Stimulated activated CD8-positive, alpha-beta memory T cell treated with anti-CD3 and anti-CD28 coated beads, Interleukin-15, amount 100 ng/mL, for 4 hours (primary cell): Measurements from ENCODE around the gene ULBP2.
"Not testable (repeated sequence)": the region's sequence is repeated elsewhere in the genome, so short reads cannot be mapped to it uniquely, and the experiment has no call there.

Experiments
- DNase-seq, 2 donors: peaks; one replicate each; pipeline ENCODE4 v3.0.0-alpha.2; 2020; ENCODE audit warnings: low read depth in 2 of 2

ULBP2 gene

DNA sequence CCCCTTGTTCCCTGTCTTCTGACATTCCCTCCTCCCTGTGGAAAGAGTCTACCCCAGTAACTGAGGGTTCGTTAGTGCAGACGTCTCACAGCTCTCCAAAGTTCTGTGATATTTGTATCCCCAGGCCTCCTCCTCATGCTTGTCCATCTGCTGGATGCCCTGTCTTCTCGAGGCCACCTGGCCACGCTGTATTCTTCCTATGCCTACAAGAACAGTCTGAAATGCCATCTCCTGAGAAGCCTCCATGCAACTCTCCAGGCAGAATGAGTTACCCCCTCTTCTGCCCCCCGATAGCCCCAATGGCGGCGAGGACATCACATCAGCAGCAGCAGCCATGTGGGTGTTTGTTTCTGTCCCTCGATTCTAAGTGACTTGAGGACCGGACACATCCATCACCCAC, 9.3 kb downstream of the ULBP2 start:
- DNase-seq, result no peak

DNA sequence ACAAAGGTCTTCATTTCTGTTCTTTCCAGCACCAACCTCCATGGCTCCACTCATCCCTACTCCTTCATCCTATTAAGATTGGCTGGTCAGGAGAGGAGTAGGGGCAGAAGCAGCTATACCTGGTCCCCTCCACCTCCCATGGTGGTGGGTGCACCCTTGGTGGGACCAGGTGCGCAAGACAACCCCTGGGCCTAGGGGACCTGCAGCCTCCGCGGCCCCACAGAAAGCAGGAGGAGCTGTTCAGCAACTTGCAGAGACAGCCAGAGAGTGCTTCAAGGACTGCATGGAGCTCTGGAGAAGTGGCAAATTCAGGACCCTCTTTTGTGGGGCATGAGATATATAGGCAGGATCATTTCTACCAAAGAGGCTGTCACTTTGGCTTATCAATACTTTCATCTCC, 9.8 kb downstream of the ULBP2 start:
- no peak for DNase-seq

DNA sequence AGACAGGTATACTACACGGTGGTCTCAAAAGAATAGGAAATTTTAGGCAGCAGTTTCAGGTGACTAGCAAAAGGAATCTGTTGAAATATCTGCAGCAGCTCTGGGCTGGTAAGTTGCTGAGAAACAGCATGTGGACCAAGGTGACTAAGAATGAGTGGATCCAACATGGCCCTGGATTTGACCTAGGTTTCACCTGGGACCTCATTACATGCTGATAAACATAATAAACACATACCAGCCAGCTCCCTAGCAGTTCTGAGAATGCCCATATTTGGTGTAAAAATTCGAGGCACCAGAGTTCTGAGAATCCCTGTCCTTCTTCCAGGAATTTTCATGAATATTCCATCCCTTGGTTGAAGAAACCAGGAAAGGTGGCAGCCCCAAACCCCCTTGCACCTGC, 11.6 kb downstream of the ULBP2 start:
- not testable (repeated sequence) for DNase-seq

DNA sequence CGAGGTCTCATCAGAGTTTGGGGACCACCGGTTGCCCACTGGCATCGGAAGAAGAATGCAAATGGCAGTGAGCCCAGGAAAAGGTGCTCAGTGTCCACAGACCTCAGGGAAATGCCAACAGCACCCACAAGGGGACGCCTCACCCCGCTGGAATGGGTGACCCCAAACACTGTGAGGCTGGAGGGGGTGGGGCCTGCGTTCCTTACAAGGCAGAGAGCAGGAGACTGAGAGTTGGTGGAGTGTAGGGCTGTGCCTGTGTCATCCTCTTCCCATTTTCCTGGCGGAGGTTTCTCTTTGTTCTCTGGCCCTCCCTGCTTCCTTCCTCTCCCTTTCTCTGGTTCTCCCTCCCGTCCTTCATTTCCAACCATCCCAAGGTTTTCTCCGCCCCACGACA, 12.1 kb downstream of the ULBP2 start:
- DNase-seq, result not testable (repeated sequence)

DNA sequence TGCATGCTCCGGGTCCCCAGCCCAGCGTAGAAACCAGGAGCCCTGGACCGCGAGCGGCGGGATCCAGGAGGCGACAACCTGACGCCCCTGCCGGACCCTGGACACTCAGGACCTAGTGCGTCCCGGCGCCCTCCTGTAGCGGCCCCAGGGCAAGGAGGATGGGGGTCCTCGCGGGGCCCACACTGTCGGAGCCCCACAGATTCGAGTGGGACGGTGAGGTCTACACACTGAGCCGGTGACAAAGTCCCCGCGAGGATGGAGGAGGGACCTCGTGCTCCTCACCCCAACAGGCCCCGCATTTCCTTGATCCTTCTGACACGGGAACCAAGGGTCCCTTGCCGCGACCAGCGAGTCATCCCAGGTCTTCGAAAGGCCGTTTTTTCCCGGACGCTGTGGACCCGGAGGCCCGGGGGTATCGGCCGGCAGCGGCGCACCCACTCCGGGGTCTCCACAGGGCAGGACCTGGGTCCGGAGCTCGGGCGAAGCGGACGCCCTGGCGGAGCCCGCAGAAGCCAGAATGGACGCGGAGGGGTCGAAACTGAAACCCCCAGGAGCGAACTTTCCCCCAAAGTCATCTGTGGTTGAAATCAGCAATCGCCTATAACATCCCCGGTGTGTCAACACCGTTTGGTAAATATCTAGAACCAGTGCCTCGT, 12.6 kb downstream of the ULBP2 start:
- DNase-seq, result not testable (repeated sequence)

DNA sequence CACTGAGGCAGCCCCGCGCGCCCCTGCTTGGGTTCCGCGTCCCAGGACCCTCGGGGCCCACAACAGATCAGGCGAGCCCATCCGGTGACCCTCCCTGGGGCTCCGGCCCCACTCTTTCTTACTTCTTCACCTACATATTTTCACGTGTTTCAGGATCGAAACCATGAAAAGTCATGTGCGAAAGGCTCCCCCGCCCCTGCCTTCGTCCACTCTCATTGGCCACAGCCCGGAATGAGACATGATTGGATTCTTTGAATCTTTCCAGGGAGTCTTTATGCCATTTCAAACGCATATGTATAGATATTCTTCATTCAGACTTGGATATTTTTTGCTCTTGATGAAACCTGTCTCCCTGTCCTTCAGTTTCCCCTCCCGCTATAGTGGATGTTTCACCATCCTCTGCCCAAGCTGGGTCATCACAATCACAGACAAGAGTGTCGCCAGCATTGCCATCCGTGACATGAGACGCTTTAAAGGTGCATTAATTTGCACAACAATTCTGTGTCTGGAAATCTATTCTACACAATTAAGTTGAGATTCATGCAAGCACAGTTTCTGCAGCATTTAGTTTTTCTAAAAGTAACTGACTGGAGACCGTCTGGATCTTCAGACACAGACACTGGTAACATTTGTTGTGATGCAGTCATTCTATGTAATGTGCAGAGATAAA, 13.3 kb downstream of the ULBP2 start:
- DNase-seq, result not testable (repeated sequence)

DNA sequence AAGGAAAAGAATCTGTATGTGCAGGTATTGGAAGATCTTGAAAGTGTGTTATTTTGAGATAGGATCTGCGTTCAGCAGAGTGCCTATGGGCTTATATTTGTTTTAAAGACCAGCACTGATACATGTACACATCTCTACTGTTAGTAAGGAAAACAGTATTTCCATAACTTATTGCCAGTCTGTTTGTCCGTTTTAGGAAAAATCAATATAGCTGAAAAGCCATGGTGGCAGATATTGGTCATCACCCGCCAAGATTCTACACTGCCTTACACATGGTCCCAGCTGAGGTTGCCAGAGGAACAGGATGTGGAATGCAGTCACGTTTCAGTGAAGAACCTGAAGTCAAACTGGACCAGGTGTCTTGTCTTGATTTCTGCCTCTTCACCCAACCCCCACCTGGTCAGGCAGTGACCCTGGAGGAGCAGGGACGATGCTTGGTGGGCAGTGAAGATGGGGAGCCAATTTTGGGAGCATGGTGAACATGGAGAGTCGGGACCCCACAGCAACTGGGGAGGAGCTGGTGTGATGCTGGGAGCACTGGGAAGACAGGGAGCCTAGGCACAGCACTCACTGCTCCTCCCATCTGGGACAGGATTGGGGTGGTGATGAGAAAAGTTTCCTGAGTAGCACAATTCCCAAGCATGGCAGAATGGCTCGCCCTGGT, 14.0 kb downstream of the ULBP2 start:
- not testable (repeated sequence) for DNase-seq

DNA sequence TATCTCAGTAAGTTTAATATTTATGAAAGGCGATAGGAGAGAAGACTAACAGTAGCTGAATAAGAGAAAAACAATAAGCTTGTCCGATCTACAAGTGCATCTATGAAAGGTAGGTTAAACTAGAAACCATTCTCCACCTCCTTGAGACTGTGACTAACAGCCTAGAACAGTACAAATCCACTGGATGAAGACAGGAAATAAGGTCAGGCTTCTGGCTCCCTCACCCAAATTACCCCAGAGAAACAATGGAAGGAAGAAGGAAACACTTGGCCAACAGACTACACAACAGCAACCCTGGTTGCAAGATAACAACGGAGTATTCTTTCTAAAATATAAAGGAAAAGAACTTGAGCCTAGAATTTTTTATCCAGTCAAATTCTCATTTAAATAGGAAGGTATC, 16.3 kb downstream of the ULBP2 start:
- DNase-seq, result not testable (repeated sequence)

DNA sequence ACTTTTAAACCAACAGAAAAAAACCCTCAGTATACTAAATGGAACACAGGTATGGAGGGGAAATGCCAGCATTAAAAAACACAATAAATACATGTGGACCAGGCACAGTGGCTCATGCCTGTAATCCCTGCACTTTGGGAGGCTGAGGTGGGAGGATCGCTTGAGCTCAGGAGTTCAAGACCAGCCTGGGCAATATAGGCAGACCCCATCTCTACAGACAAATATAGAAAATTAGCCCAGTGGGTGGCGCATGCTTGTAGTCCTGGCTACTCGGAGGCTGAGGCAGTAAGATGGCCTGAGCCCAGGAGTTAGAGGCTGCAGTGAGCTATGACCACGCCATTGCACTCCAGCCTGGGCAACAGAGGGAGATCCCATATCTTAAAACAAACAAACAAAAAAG, 18.0 kb downstream of the ULBP2 start:
- not testable (repeated sequence) for DNase-seq

DNA sequence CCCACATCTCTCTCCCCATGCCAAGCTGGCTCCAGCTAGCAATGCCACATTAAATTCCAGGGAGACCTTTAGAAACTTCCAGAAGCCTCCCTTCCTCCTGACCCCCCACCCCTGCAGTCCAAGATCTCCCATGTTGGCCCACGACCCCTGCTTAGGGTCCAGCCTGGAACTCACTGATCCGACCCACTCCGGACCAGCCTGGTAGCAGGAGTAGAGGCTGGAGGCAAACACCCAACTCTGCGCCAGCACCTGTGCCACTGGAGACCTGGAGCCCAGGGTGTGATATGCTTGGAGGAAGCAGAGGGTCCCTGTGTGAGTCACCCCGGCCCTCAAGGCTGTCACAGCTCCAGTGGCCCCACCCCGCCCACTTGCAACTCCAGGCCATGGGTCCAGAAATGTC, 18.7 kb downstream of the ULBP2 start:
- DNase-seq, result no peak

DNA sequence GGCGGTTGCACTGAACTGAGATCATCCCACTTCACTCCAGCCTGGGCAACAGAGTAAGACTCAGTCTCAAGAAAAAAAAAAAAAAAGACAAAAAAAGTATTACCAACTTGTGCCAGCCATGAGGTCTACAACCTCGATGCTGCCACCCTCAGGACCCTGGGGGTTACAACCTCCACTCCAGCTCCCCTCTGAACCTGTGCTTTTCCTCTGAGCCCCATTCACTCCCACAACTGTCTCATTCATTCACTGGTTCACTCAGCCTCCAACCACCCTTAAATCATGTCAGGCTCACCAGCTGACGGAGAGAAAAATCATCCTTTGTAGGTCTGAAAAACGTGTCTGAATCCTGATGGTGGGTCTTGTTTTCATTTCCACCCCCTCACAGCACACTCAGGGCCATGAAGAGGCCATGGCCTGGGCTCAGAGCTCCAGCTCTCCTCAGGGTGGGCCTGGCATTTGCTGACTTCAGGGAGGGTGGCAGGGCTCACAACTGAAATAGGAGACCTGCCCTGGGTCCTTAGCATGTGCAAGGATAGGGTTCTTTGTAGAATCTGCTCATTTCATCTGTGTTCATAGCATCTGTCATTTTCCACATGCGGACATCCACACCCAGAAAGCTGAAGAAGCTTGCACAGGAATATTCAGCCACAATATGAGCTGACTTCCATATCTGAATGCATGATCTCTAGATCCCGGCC, 20.1 kb downstream of the ULBP2 start:
- no peak for DNase-seq

DNA sequence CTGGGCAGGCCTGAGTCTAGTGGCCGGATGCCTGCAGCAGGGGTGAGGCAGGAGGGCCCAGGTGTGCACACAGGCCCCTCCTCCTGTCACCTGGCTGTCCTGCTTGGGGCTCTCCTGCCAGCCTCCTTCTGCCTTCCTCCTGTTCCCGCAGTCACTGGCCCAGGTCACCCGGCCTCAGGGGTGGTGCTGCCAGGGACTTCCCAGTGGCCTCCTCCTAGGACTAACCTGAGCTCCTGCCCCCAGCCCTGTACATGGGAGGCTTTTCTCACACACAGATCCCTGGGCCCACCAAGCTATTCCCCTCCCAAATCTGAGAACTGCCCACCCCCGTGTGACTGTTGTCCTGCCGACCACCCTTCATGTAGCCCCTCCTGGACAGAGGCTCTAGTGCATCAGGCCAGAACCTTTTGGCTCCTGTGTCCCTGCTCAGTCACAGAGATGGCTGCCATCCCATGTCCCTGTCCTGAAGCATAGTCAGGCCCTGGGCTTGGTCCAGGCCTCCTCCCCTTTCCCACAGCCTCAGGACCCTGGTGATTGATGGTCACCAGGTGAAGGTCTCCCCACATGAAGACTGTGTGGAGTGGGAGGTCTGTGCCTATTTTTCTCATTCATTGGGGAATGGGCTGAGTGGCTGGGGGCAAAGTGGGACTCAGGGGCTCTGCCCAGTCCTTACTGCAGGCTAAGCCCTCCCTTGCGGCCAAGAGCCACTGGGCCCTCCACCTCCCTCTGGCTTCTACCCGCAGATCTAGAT, 20.8 kb downstream of the ULBP2 start:
- no peak for DNase-seq

DNA sequence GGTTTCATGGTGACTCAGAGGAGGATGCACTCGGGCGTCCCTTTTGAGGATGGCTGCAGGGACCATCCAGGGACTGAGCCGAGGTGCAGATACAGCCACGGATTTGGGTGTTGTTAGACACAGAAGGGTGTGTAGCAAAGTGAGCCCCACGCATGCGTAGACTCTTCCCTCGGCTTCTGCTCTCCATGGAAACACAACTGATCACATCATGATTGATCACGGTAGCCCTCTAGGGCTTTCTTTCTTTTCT, 21.3 kb downstream of the ULBP2 start:
- DNase-seq, result no peak

DNA sequence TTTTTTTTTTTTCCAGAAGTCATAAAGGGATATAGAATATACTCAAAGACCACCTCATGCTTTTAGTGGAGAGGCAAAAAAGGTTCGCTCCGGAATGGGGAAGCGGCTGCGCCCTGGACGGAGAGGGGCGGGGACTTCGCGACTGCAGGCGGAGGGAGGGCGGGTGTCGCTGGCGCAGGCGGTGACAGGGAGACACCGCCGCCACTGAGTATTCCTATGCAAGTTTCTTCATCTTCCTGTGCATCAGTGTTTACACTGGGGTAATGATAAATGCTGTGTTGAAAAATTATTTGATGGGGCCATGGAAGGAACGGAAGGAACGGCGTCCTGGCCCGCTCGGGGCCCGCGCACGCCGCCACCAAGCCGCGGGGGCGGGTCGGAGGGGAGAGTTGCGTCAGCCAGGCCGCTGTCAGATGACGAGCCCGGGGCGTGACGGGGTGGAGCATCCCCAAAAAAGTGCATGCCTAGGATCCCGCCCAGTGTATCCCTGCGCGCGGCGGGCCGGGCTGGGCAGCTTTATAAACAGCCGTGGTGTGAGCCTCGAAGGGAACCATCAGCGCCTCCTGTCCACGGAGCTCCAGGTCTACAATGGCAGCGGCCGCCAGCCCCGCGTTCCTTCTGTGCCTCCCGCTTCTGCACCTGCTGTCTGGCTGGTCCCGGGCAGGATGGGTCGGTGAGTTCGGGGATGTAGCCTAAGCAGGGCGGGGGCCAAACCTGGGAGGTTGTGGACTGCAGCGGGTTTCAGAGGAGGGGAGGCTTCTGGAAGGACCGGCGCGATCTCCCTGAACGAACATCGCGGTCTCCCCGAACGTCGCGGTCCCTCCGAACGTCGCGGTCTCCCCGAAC, 21.9 kb downstream of the ULBP2 start, which contains the start of gene ULBP1:
Gene ULBP1, plus strand, starts transcription at position 482 of the 846 bp plus-strand sequence. Its CDS starts 107 bp downstream, at position 589.
- DNase-seq, result peak; percentile 59 to 61

DNA sequence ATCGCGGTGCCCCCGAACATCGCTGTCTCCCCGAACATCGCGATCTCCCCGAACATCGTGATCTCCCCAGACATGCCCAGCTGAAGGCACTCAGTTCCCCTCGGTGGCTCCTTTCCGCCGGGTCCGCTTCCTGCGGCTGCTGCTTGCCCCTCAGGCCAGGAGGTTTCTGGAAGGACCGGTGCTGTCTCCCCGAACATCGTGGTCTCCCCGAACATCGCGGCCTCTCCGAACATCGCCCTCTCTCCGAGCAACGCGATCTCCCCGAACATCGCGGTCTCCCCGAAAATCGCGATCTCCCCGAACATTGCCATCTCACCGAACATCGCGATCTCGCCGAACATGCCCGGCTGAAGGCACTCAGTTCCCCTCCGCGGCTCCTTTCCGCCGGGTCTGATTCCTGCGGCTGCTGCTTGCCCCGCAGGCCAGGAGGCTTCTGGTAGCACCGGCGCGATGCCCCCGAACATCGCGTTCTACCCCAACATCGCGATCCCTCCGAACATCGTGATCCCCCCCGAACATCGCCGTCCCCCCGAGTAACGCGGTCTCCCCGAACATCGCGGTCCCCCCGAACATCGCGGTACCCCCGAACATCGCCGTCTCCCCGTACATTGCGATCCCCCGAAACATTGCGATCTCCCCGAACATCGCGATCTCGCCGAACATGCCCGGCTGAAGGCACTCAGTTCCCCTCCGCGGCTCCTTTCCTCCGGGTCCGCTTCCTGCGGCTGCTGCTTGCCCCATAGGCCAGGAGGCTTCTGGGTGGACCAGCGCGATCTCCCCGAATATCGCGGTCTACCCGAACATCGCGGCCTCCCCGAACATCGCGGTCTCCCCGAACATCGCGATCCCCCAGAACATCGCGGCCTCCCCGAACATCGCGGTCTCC, 22.7 kb downstream of the ULBP2 start:
- DNase-seq, result no peak

DNA sequence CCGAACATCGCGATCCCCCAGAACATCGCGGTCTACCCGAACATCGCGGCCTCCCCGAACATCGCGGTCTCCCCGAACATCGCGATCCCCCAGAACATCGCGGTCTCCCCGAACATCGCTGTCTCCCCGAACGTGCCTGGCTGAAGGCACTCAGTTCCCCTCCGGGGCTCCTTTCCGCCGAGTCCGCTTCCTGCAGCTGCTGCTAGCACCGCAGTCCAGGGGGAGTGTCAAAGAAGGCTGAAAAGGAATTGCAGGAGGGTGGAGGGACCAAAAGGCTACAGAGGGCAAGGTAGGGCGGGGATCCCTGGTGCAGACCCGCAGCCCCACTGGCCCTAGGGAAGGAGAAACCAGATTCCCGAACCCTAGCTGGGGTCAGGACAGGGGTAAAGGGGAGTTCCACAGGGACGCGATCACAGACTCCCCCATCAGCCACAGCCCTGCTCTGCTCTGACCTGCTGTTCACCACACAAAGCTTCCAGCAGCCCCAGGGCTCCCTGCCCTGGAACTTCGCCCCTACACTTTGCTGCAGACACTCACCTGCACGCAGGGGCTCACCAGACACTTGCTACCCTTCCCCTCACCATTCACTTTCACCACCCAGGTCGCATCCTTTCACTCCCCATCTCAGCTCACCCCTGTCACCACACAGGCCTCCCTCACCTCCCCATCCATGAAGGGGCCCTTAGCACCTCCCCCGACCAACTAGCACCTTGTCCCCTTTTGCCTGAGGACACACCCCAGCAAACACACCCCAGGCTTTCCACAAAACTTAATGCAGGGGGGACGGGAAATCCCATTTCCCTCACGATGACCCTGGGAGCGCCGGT, 23.6 kb downstream of the ULBP2 start:
- no peak for DNase-seq

DNA sequence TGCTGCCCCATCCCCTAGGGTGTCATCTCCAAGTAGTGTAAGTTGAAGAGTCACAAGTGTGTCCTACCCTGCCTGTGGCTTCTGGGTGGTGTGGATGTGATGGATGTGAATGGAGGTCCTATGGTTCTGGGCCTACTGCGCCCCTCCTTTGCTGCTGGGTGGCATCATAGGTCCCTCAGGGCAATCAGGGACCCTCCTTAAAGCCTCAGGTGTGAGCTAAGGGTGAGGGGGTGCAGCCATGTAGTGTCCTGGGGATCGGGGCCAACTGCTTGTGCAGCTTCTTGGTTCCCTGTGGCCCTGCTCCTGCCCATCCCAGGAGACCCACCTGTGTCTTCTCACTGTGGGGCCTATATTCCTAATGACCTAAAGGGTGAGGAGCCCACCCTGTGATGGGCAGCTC, 24.5 kb downstream of the ULBP2 start:
- not testable (repeated sequence) for DNase-seq

DNA sequence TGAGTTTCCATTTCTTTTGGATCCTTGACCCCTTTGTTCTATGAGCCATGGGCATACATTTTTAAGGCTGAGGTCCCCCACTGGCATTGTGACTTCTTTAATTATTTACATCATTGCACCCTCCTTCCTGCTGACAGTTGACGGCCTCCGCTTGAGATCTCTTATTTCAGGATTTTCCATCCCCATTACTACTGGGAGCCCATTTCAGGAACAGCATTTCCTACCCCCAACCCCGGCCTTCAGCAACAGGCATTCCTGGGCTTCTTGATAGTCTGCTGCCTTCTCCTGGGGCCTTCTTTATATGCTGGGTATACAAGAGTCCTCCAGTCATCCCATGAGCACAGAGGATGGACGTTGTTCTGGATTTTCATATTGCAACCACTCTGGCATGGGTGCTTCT, 25.8 kb downstream of the ULBP2 start:
- no peak for DNase-seq

DNA sequence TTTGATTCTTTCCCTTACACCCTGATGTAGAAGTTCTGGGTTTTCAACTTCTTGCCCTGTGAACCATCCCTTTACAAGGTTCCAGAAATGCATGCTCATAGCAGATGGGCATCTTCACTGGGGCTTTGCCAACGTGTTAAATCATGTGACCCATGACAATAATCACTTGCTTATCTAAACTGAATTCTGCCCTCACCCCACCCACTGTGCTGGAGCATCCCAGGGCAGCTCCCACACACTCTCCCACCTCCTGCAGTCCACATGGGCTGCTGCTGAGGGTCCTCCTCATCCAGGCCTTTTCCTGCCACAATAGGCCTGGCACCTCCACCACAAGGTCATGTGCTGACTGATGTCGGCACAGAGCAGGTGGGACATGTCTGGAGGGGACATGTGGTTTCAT, 26.2 kb downstream of the ULBP2 start:
- not testable (repeated sequence) for DNase-seq
